B cell (primary cell): ENCODE data around the gene FIBP. TPM values are rescaled to one million over a fixed set of nuclear protein-coding genes. Genes with fewer than 3 reads are reported as not detected.

Experiments
- ATAC-seq: fragments of 200-7000 bp; cut with Tn5 transposase; one replicate; pipeline ENCODE4 v1.10.0; 2021; ENCODE audit warnings: low read depth, mild to moderate bottlenecking, moderate number of reproducible peaks, moderate library complexity
- CTCF ChIA-PET: fragments of 350-600 bp; sonication (Branson Sonifier 250); formaldehyde crosslinking; loops from one replicate; lab custom pipeline; 2021; ENCODE audit warnings: antibody characterized with exemption, inconsistent platforms; lab: Charles Lee
- POLR2A ChIA-PET: fragments of 350-600 bp; sonication (Branson Sonifier 250); formaldehyde crosslinking; loops from one replicate; lab custom pipeline; 2021; ENCODE audit warnings: antibody characterized with exemption; lab: Charles Lee
- DNase-seq: peaks from one replicate; pipeline ENCODE4 v3.0.0; 2013
- H2AFZ ChIP-seq: 2 replicates; pipeline ENCODE4 v1.6.1; 2012; ENCODE audit warnings: mild to moderate bottlenecking, low read depth, low read length; ENCODE audit not compliant: insufficient read depth, poor library complexity, severe bottlenecking
- H3K27ac ChIP-seq, 2 donors: 1 replicate in 1 of 2; 2 replicates in 1 of 2; pipeline ENCODE4 v1.5.1; 2012 to 2013; ENCODE audit warnings: low read length in 2 of 2, mild to moderate bottlenecking in 2 of 2, moderate library complexity in 1 of 2
- H3K27me3 ChIP-seq, 4 experiments: fragments of 200-600 bp in 1 of 4; sonication (generic) in 1 of 4; replicated peaks in 1 of 4; 1 replicate in 2 of 4; 2 replicates in 2 of 4; pipeline versions ENCODE4 v1.6.1 to v1.7.0; 2013 to 2016; ENCODE audit warnings: low read length in 3 of 4, mild to moderate bottlenecking in 2 of 4, mixed read lengths in 1 of 4, moderate library complexity in 1 of 4; ENCODE audit not compliant: insufficient read depth in 4 of 4, control insufficient read depth in 3 of 4; ENCODE audit errors: control extremely low read depth in 1 of 4
- H3K36me3 ChIP-seq, 2 experiments: replicated peaks in 1 of 2; 1 replicate in 1 of 2; 2 replicates in 1 of 2; pipeline versions ENCODE4 v1.6.1 to v1.7.1; 2013; ENCODE audit warnings: low read length in 1 of 2; ENCODE audit not compliant: insufficient read depth in 2 of 2, control insufficient read depth in 1 of 2; ENCODE audit errors: control extremely low read depth in 1 of 2, extremely low read depth in 1 of 2
- H3K4me1 ChIP-seq, 2 donors: fragments of 200-600 bp in 1 of 2; sonication (generic) in 1 of 2; 1 replicate in 1 of 2; 2 replicates in 1 of 2; pipeline versions ENCODE4 v1.5.1 to v1.6.1; 2013 to 2017; ENCODE audit warnings: low read length in 2 of 2; ENCODE audit not compliant: control insufficient read depth in 2 of 2, insufficient read depth in 2 of 2
- H3K4me2 ChIP-seq: replicated peaks from 2 replicates; pipeline ENCODE3; 2012; ENCODE audit warnings: mild to moderate bottlenecking, low read depth, low read length; ENCODE audit not compliant: poor library complexity, severe bottlenecking
- H3K4me3 ChIP-seq, 5 experiments: fragments of 200-600 bp in 1 of 5; sonication (generic) in 1 of 5; 1 replicate in 3 of 5; 2 replicates in 2 of 5; pipeline versions ENCODE4 v1.5.1 to v1.7.0; 2011 to 2016; ENCODE audit warnings: low read length in 4 of 5, mild to moderate bottlenecking in 4 of 5, low read depth in 2 of 5, control low read depth in 1 of 5, moderate library complexity in 1 of 5; ENCODE audit not compliant: insufficient read depth in 1 of 5; ENCODE audit errors: control extremely low read depth in 1 of 5, extremely low read depth in 1 of 5
- H3K79me2 ChIP-seq: fragments of 200-600 bp; sonication (generic); one replicate; pipeline ENCODE4 v1.6.0; 2016; ENCODE audit warnings: low read length; ENCODE audit not compliant: control insufficient read depth, insufficient read depth
- H3K9ac ChIP-seq: fragments of 200-600 bp; sonication (generic); 2 replicates; pipeline ENCODE4 v1.6.1; 2017; ENCODE audit warnings: mild to moderate bottlenecking, low read length, moderate library complexity
- H3K9me3 ChIP-seq, 3 donors: one replicate each; pipeline versions ENCODE4 v1.6.1 to v1.7.1; 2013; ENCODE audit warnings: low read length in 2 of 3; ENCODE audit not compliant: control insufficient read depth in 2 of 3, insufficient read depth in 1 of 3; ENCODE audit errors: control extremely low read depth in 1 of 3
- H4K20me1 ChIP-seq: 2 replicates; pipeline ENCODE4 v1.6.0; 2012; ENCODE audit warnings: mild to moderate bottlenecking, low read length; ENCODE audit not compliant: insufficient read depth, control insufficient read depth, poor library complexity, severe bottlenecking
- H3K27ac Mint-ChIP-seq: one replicate; pipeline ENCODE4 v1.8.0; 2021; ENCODE audit warnings: mixed read lengths
- H3K27me3 Mint-ChIP-seq: one replicate; pipeline ENCODE4 v1.8.0; 2021; ENCODE audit warnings: mixed read lengths
- H3K4me1 Mint-ChIP-seq: one replicate; pipeline ENCODE4 v1.8.0; 2021; ENCODE audit warnings: mixed read lengths
- H3K4me3 Mint-ChIP-seq: one replicate; pipeline ENCODE4 v1.8.0; 2021; ENCODE audit warnings: mixed read lengths
- H3K9me3 Mint-ChIP-seq: one replicate; pipeline ENCODE4 v1.8.0; 2022; ENCODE audit warnings: mixed read lengths; ENCODE audit not compliant: insufficient read depth
- EZH2 ChIP-seq: IDR thresholded peaks from 2 replicates; pipeline ENCODE4 v1.6.1; 2012; ENCODE audit warnings: borderline replicate concordance, low read depth, mild to moderate bottlenecking, moderate library complexity, low read length; ENCODE audit not compliant: insufficient read depth, poor library complexity, severe bottlenecking
- WGBS: methylation state at CpG from one replicate; pipeline ENCODE4 v1.1.5; 2013; ENCODE audit warnings: missing lambda C conversion rate; ENCODE audit not compliant: insufficient coverage; 5-methylcytosine and 5-hydroxymethylcytosine counted together
- intact Hi-C: fragments of 100-400 bp; cut with micrococcal nuclease; formaldehyde crosslinking; loops from one replicate; pipeline ENCODE4 v1.10.0; 2022
- polyA plus RNA-seq: library from polyadenylated mRNA; depleted of rRNA; stranded (reverse); fragments of >200 nt; gene quantifications from 2 replicates; pipeline ENCODE4 v1.2.3, GENCODE V29; 2012
- total RNA-seq, 2 donors: library from RNA; stranded (reverse); fragments of 120-200 nt in 1 of 2; gene quantifications; 1 replicate in 1 of 2; 2 replicates in 1 of 2; pipeline versions ENCODE4 v1.2.3 to v1.2.4, GENCODE V29; 2013 to 2022
- TF ChIP-seq, protein P1 (sequence below): fragments of 200-600 bp; IDR thresholded peaks from one replicate; pipeline ENCODE4 v1.8.0; 2022; ENCODE audit warnings: antibody characterized with exemption, mild to moderate bottlenecking

The FIBP gene
- total and polyA plus RNA-seq, 2 donors (not counting 1 experiment from before 2014, with no cell fraction given), result 63.4 to 128 TPM

DNA sequence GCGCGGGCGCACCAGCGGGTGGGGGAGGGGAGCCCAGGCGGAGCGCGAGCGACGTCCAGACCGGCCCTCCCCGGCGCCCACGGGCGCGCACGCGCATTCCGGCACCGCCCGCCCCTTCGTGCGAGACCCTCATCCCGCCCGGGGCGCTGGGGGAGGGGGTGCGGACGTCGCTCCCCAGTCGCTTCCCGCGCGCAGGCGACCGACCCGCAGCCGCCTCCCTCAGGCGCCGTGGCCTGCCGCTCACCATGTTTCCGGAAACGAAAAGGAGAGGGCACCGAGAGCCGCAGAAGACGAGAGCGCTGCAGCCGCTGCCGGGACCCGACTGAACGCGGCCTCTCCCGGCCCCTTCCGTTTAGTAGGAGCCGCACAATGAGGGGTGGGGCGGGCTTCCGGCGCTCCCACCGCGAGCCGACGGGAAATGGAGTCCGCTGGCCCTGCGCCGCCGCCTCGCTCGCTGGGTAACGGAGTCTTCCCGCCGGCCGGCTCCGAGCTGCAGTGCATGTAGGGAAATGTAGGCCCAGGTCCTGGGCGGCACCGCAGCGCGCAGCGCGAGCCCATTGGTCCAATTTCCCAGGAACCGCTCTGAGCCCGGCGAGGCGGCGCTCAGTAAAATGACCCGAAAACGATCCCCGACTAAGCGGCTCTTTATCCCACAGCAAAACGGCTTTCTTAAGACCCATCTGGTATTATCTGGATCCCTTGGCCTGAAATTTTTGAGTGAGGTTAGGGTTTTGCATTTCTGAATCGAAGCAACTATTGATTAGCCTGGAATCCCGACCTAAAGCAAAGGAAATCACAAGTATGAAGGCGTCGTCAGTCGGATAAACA lies 30.2 kb downstream of the FIBP start, which contains the start of gene CFL1:
Gene CFL1, minus strand, starts transcription at position 328 of the 828 bp plus-strand sequence. Its CDS starts 81 bp downstream, at position 247.
- H3K9me3 ChIP-seq, result no peaks in the 10 kb centered on the region
- H2AFZ ChIP-seq, result peak within 1 kb of the TSS; percentile 85
- no peak for TF ChIP-seq EZH2
- TF ChIP-seq, protein P1, sequence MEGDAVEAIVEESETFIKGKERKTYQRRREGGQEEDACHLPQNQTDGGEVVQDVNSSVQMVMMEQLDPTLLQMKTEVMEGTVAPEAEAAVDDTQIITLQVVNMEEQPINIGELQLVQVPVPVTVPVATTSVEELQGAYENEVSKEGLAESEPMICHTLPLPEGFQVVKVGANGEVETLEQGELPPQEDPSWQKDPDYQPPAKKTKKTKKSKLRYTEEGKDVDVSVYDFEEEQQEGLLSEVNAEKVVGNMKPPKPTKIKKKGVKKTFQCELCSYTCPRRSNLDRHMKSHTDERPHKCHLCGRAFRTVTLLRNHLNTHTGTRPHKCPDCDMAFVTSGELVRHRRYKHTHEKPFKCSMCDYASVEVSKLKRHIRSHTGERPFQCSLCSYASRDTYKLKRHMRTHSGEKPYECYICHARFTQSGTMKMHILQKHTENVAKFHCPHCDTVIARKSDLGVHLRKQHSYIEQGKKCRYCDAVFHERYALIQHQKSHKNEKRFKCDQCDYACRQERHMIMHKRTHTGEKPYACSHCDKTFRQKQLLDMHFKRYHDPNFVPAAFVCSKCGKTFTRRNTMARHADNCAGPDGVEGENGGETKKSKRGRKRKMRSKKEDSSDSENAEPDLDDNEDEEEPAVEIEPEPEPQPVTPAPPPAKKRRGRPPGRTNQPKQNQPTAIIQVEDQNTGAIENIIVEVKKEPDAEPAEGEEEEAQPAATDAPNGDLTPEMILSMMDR, result no peak
- Mint-ChIP-seq H3K4me3 (peak within 1 kb of the TSS; percentile 94), H3K27ac (peak within 1 kb of the TSS; percentile 98), H3K4me1 (peaks cover 57% of the 10 kb centered on the region), H3K9me3 (no peaks in the 10 kb centered on the region), H3K27me3 (no peaks in the 10 kb centered on the region)
- peak within 1 kb of the TSS; percentile 83 to 98 (median 95) for H3K4me3 ChIP-seq
- POLR2A ChIA-PET, result interaction anchor here (0.5 to 4.8 kb wide), 15 partner anchors 7 to 997 kb away, joined by 3 to 65 read pairs (median 5); partner anchors contain the start of genes BANF1, CCDC85B, EIF1AD and FIBP
- H3K4me1 ChIP-seq, result peaks cover 27 to 55% of the 10 kb centered on the region in 2 donors
- peak within 1 kb of the TSS; percentile 77 to 89 for H3K27ac ChIP-seq
- CTCF ChIA-PET, result interaction anchor here (1.6 to 8.6 kb wide), 3 partner anchors 13 to 243 kb away, joined by 3 to 244 read pairs (median 71); partner anchors contain the start of genes CCDC85B, EFEMP2, FIBP and PCNX3
- peaks cover 63% of the 10 kb centered on the region for H4K20me1 ChIP-seq
- intact Hi-C loops, result loop anchor here (1.0 to 5.0 kb wide), 10 partner anchors 15 to 409 kb away; partner anchors contain the start of genes AP5B1, C11orf68, DRAP1 and EFEMP2
- peak within 1 kb of the TSS; percentile 94 for H3K4me2 ChIP-seq
- peak within 1 kb of the TSS; percentile 79 for H3K9ac ChIP-seq
- ATAC-seq, result peak; percentile 62
- peak; percentile 98 for DNase-seq
- H3K36me3 ChIP-seq, result peaks cover 0 to 53% of the 10 kb centered on the region in 2 experiments
- WGBS, result under 1% methylated on average over 86 of the region's 92 CpGs
- peaks cover 68% of the 10 kb centered on the region for H3K79me2 ChIP-seq
- no peaks in the 10 kb centered on the region for H3K27me3 ChIP-seq
